ENCODE data around the gene EPHB1.

GRCh38 chr3:134768116-134768515 is 26.9 kb upstream of the EPHB1 start:
- TF ChIP-seq CTCF (IDR thresholded peaks at IDR 0.05; ENCODE audit: low read length) (no peak), EZH2 (IDR thresholded peaks at IDR 0.05; ENCODE audit: borderline replicate concordance, low read length) (no peak)
